HG02798 (cell line): ENCODE data around the gene MIEN1.
"Not testable (repeated sequence)": the region's sequence is repeated elsewhere in the genome, so short reads cannot be mapped to it uniquely, and the experiment has no call there.

Experiments
- ATAC-seq: cut with Tn5 transposase; IDR thresholded peaks from one replicate; pipeline ENCODE4 v1.9.1; 2021; ENCODE audit warnings: mild to moderate bottlenecking; ENCODE audit not compliant: unreplicated experiment, poor library complexity

Gene MIEN1

DNA sequence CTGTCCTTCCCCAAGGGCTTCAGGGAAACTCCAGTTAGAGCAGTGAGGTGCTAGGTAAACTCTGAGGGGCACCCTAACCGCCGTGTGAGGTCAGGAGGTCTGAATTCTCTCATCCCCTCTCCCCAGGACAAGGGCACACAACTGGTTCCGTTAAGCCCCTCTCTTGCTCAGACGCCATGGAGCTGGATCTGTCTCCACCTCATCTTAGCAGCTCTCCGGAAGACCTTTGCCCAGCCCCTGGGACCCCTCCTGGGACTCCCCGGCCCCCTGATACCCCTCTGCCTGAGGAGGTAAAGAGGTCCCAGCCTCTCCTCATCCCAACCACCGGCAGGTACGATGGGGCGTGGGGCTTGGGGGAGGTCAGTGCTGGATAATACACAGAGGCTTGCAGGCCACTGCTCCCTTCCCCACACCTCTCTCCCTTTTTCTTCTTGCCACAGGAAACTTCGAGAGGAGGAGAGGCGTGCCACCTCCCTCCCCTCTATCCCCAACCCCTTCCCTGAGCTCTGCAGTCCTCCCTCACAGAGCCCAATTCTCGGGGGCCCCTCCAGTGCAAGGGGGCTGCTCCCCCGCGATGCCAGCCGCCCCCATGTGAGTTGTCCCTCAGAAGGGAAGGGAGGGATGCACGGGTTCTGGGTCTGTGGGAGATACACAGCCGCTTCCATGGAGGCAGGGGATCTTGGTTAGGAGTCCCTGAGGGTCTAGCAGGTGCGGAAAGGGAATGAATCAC is 12.0 kb upstream of the MIEN1 start:
- no peak for ATAC-seq

DNA sequence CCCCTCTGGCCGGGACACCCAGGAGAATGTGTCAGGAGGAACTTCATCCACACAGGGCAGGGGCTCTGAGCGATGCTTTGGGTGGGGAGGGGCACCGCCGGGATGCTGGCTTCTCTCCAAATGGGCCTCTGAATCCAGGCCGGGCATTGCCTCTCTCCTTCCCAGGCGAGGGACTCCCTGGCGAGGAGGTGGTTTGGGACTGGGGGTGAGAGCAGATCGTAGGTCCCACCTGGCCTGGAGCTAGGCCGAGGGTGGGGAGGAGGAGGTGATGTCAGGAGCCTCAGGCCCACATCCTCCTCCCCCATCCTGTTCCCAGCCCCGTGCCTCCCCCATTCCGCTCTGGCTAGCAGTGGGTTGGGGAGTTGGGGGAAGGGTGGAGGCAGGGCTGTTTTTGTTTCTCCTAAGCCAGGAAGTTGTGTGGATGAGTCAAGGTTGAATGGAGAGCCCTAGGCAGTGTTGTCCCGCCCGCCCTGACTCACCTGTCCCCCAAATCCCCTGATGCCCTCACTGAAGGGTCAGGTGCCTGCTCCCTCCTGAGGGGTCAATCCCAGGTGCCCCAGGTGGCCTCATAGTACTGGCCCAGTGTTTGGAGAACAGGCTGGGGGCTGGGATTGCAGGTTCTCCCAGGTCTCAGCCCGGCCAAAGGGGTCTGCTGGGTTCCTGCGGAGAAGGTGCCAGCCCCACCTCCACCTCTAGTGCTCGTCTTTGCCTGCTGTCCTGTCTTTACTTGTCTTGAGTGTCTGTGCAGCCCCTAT is 10.2 kb upstream of the MIEN1 start:
- no peak for ATAC-seq

DNA sequence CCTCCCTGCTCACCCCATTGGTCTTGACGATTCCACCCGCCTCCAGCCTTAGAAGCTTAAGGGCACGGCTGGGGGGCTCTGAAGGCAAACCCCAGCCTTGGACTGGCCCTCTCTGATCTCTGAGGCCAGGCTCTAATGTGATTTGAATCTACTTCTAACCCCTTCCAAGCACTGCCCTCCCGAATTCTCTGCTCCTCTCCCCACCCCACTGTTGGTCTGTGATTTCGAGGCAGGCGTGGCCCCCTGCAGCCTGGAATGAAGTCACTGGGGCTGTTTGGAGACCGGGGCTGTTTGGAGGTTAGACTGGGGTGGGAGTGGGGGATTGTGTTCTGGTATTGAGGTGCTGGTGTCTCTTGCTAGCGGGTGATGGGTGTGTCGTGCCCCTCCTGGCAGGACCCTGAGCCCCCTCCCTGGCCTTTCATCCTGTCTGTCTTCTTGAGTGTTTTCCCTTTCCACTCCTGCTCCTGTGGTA is 9.6 kb upstream of the MIEN1 start:
- ATAC-seq, result no peak

DNA sequence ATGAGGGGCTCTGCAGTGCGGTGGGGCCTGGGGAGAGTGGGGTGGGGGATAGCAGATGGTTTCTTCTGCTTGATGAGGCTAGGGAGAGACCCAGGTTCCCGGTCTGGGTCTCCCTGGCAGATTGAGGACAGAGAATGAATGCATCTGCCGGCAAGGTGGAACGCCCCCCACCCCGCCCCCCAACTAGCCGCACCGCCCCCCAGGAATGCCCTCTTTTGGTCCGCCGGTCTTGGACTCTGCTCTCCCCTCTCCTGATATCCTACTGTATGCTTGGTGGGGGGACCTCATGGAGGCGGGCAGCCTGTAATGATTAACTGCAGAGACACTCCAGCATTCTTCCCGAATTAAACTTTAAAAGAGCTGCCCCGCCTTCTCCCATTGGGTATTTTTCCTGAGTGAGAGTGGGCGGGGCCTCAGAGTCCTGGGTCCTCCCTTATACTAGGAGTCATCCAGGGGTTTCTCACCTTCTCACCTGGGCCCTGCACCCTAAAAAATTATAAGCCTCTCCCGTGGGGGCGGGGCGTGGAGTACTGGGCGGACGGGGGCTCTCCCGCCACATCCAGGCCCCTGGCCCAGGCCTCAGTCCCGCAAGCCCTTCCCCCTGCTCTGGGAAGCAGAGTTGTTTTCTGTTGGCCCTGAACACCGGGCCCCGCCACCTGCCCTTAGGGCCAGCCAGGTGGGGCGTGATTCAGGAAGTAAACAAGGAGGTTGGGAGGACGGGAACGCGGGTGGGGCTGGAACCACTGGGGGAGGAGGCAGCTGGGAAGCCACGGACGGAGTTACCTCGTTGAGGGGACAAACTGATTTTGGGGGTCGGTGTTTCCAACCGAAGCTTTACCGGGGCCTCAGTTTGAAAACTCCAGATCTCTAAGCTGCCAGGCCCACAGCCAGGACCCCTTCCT is 8.9 kb upstream of the MIEN1 start:
- ATAC-seq, result no peak

DNA sequence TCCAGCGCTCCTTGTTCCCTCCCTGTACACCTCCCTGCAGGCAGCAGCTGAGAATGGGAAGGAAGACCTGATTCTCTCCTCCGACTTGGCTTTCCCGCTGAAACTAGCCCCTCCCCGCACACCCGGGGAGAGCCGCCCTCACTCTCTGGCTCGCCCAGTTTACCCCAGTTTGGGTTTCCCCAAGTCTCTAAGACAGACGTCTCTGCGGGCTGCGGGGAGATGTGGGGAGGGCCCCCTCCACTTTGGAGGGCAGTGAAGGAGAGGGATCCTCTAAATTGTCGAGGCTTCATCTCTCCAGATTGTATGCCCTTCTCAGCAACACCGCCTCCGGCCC is 8.2 kb upstream of the MIEN1 start:
- ATAC-seq, result no peak

DNA sequence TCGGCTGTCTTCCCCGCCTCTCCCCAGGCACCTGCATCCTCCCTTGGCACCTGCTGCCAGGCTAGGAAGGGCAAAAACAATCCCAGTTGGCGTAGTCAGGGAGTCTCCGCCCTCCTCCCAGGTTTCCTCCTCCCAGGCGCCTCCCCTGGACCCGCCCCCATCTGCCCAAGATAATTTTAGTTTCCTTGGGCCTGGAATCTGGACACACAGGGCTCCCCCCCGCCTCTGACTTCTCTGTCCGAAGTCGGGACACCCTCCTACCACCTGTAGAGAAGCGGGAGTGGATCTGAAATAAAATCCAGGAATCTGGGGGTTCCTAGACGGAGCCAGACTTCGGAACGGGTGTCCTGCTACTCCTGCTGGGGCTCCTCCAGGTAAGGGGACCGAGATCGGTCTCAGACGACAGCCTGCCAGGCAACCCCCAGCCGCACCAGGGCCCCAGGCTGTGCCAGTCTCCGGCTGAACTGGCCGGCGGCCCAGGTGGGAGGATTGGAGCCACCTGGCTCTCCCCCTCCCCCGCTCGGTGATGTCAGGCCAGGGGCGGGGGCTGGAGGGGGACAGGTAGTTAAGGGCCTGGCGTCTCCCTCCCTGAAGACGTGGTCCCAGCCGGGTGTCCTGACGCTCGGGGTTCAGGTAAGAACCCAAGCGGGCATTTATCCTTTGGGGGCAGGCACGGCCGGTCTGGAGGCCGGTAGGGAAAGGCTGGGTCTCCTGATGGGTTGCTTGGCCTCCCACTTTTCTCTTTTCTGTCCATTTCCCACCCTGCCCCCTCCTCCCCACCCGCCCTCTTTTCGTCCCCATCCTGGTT is 7.6 kb upstream of the MIEN1 start, which contains the start of gene GRB7:
GRB7 (plus strand) TSS at position 179 of the 808 bp plus-strand sequence. CDS start 4,364 bp downstream, outside the sequence.
- no peak for ATAC-seq

DNA sequence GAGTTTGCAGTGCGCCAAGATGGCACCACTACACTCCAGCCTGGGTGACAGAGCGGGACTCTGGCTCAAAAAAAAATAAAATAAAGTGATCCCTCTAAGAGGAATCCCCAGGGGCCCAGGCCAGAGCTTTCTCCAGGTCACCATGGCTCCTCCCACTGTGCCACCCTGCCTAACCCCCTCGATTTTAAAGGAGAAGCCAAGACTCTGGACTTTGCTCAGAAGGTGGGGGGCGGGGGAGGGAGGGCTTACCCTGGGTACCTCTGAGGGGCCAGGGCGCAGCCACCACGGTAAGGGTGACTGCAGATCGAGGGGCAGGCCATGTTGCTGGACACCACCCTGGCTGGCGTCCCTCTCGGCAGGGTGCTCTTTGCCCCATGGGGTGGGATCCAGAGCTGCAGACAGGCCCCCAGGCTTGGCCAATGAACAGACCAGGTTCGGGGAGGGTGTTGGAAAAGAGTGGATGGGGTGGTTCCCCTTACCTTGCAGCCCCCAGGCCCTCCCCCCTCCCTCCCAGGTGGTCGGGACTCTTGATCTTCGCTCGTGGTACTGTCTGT is 7.0 kb upstream of the MIEN1 start:
- ATAC-seq, result no peak

DNA sequence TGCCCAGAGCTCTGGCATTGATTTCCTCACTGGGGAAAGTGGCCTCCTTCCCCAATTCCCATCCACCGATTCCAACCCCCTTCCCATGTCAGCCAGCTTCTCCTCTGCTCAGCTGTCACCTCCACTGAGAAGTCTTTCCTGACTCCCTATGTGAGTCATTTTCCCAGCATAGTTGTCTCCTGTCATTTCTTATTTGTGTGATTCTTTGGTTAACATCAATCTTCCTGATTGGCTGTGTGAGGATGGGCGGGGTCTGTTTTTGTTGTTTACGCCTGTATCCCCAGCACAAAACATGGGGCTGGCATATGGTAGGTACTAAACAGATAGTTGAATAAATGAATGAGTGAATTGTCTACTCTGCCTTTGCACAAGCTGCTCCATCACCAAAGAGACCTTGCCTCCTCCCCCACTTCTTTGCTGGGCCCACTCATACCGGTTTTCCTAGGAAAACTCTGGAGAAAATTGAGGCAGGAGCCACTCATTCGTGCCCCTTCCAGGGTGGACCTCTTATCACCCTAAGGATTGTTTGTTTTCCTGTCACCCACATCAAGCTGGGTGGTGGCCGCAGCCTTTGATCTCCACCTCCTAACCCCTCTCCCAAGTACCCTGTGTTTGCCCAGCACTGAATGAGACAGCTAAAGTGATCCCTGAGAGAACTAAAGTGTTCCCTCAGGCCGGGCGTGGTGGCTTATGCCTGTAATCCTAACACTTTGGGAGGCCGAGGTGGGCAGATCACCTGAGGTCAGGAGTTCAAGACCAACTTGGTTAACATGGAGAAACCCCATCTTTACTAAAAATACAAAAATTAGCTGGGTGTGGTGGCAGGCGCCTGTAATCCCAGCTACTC is 6.2 kb upstream of the MIEN1 start:
- ATAC-seq, result no peak

DNA sequence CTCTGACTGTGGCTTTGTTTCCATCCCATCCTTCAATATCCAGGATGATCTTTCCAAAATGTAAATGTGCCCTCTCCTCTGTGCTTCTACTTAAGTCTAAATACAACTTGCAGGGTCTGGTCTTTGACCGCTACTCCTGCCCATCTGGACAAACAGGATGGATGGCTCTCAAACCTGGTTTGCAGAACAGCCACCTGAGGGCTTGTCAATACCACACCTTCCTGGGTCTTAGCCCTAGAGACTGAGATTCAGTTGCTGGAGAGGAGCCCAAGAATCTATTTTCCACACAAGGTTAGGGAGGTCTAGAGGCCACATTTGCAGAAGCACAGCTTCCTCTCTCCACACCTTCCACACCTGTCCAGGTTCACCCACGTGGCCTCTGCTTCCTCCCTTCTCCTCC is 5.5 kb upstream of the MIEN1 start:
- ATAC-seq, result no peak

DNA sequence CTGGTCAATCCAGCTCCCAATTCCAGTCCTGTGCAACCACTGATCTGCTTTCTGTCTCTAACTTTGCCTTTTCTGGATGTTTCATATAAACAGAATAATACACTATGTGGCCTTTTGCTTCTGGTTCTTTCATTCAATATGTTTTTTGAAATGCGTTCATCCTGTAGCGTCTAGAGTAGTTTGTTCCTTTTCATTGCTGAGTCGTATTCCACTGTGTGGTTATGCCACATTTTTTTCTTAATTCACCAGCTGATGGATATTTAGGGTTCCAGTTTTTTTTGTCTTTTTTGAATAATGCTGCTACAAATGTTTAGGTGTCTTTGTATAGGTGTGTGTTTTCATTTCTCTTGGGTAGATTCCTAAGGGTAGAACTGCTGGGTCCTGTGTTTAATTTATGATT is 2.3 kb upstream of the MIEN1 start:
- no peak for ATAC-seq

DNA sequence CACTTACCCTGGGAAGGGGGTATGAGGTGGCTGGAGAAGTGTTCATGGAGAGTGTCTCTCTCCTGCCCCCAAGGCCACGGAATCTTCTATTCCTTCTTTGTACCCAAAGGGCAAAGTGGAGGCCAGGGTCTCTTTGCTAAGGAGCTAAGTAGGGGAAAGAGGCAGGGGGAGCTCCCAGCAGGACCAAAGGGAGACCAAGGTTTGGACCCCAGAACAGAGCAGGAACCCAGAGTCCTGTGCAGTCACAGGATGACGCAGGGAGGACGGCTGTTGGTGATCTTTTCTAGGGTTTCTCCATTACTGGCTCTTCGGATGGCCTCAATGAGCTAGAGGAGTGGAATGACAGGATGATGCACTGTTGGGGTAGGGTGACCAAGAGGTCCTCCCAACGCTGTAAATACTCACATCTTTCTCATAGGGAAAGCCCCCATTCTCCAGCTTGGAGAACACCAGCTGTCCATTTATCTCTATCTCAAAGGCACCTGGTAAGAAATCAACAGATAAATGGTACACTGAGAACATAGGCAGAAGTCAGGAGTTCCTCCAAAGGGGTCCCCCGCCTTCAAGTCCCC is 966 bp downstream of the MIEN1 start:
- ATAC-seq, result no peak

DNA sequence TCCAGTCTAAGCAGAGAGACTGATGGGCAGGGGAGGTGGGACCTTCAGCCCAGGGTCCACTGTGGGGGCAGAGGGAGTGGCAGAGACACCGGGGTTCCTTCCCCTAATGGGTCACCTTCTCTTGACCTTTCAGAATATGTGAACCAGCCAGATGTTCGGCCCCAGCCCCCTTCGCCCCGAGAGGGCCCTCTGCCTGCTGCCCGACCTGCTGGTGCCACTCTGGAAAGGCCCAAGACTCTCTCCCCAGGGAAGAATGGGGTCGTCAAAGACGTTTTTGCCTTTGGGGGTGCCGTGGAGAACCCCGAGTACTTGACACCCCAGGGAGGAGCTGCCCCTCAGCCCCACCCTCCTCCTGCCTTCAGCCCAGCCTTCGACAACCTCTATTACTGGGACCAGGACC is 2.8 kb downstream of the MIEN1 start:
- ATAC-seq, result no peak

DNA sequence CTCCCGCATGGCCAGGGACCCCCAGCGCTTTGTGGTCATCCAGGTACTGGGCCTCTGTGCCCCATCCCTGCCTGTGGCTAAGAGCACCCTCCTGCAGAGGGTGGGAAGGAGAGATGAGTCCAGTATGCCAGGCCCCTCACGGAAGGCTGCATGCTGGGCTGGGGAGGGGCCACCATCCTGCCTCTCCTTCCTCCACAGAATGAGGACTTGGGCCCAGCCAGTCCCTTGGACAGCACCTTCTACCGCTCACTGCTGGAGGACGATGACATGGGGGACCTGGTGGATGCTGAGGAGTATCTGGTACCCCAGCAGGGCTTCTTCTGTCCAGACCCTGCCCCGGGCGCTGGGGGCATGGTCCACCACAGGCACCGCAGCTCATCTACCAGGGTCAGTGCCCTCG is 3.7 kb downstream of the MIEN1 start:
- no peak for ATAC-seq

DNA sequence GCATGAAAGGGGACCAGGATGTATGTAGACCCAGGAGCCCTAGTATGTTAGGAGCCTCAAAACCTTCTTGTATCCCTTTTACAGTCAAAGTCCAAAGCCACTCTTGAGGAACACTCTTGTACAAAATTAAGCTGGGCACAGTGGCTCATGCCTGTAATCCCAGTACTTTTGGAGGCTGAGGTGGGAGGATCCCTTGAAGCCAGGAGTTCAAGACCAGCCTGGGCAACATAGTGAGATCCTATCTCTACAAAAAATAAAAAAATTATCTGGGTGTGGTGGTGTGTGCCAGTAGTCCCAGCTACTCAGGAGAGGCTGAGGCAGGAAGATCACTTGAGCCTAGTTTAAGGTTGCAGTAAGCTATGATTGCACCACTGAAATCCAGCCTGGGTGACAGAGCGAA is 4.4 kb downstream of the MIEN1 start:
- ATAC-seq, result not testable (repeated sequence)

DNA sequence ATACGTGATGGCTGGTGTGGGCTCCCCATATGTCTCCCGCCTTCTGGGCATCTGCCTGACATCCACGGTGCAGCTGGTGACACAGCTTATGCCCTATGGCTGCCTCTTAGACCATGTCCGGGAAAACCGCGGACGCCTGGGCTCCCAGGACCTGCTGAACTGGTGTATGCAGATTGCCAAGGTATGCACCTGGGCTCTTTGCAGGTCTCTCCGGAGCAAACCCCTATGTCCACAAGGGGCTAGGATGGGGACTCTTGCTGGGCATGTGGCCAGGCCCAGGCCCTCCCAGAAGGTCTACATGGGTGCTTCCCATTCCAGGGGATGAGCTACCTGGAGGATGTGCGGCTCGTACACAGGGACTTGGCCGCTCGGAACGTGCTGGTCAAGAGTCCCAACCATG is 5.6 kb downstream of the MIEN1 start:
- ATAC-seq, result no peak

DNA sequence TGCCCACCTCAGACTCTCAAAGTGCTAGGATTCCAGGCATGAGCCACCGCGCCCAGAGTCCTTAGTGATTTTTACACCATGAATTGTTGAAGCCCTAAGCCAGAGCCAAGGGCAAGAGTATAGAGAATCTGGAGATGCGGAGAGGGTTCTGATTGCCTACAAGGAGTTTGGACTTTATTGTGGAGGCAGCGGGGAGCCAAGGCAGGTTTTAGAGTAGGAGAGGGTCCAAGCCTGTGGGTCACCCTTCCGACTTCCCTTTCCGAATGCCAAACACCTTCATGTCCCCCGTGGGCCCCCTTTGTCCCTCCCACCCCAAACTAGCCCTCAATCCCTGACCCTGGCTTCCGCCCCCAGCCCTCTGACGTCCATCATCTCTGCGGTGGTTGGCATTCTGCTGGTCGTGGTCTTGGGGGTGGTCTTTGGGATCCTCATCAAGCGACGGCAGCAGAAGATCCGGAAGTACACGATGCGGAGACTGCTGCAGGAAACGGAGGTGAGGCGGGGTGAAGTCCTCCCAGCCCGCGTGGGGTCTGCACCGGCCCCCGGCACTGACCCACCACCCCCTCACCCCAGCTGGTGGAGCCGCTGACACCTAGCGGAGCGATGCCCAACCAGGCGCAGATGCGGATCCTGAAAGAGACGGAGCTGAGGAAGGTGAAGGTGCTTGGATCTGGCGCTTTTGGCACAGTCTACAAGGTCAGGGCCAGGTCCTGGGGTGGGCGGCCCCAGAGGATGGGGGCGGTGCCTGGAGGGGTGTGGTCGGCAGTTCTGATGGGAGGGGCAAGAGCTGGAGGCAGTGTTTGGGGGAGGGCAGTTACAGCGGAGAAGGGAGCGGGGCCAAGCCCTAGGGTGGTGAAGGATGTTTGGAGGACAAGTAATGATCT is 7.1 kb downstream of the MIEN1 start:
- no peak for ATAC-seq

DNA sequence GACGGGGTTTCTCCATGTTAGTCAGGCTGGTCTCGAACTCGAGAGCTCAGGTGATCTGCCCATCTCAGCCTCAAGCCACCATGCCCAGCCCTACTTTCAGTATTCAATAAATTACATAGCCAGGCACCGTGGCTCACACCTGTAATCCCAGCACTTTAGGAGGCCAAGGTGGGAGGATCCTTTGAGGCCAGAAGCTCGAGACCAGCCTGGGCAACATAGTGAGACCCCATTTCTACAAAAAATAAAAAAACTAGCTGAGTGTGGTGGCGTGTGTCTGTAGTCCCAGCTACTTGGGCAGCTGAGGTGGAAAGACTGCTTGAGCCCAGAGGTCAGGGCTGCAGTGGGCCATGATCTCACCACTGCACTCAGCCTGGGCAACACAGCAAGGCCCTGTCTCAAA is 8.2 kb downstream of the MIEN1 start:
- no peak for ATAC-seq
